GM19324 (cell line): ENCODE results near the gene SLC39A13.

Experiments used
- ATAC-seq: cut with Tn5 transposase; IDR thresholded peaks from one replicate; pipeline ENCODE4 v1.9.1; 2021; ENCODE audit warnings: mild to moderate bottlenecking, moderate library complexity; ENCODE audit not compliant: unreplicated experiment, low FRiP score

Gene SLC39A13

GRCh38 chr11:47418454-47419259 is 10.3 kb downstream of the SLC39A13 start:
- ATAC-seq = no peak

- ATAC-seq = no peak
These were observed 17.2 kb downstream of the SLC39A13 start for GRCh38 chr11:47425611-47426010.

GRCh38 chr11:47426062-47426956 is 17.9 kb downstream of the SLC39A13 start, which contains the start of gene PSMC3:
Gene PSMC3, minus strand, starts transcription at chr11:47426439. Its CDS starts 160 bp downstream, at chr11:47426279.
- ATAC-seq = peak; percentile 94

GRCh38 chr11:47430524-47430923 is 22.1 kb downstream of the SLC39A13 start:
- ATAC-seq = no peak

GRCh38 chr11:47431356-47432083 is 23.1 kb downstream of the SLC39A13 start:
- ATAC-seq = no peak

GRCh38 chr11:47433157-47433556 is 24.8 kb downstream of the SLC39A13 start:
- no peak for ATAC-seq

GRCh38 chr11:47434011-47434786 is 25.8 kb downstream of the SLC39A13 start:
- ATAC-seq = no peak

- ATAC-seq = no peak
These were observed 27.3 kb downstream of the SLC39A13 start for GRCh38 chr11:47435687-47436086.

- no peak for ATAC-seq
These were observed 28.3 kb downstream of the SLC39A13 start for GRCh38 chr11:47436726-47437125.

- no peak for ATAC-seq
These were observed 28.9 kb downstream of the SLC39A13 start for GRCh38 chr11:47437218-47437745.

GRCh38 chr11:47437746-47438418 is 29.5 kb downstream of the SLC39A13 start:
- ATAC-seq = no peak

- ATAC-seq = no peak
These were observed 30.3 kb downstream of the SLC39A13 start for GRCh38 chr11:47438721-47439120.

GRCh38 chr11:47440054-47440476 is 31.7 kb downstream of the SLC39A13 start:
- no peak for ATAC-seq

GRCh38 chr11:47441421-47441820 is 33.0 kb downstream of the SLC39A13 start:
- ATAC-seq = no peak

GRCh38 chr11:47442514-47442913 is 34.1 kb downstream of the SLC39A13 start:
- no peak for ATAC-seq

- no peak for ATAC-seq
These were observed 34.8 kb downstream of the SLC39A13 start for GRCh38 chr11:47443028-47443700.

- no peak for ATAC-seq
These were observed 35.4 kb downstream of the SLC39A13 start for GRCh38 chr11:47443817-47444216.

- ATAC-seq = no peak
These were observed 37.5 kb downstream of the SLC39A13 start for GRCh38 chr11:47445840-47446239.

GRCh38 chr11:47446833-47447232 is 38.4 kb downstream of the SLC39A13 start:
- ATAC-seq = no peak
